ENCODE data around the gene ZC3H6. TPM values are rescaled to one million over a fixed set of nuclear protein-coding genes. Genes with fewer than 3 reads are reported as not detected.

The ZC3H6 gene
- total RNA-seq = 1.8 and 2.7 TPM in 2 replicates

GRCh38 chr2:112275311-112275886 lies at the start of gene ZC3H6:
Gene ZC3H6 (plus strand): TSS chr2:112275597. CDS start chr2:112275995, 398 bp downstream.
- peak; percentile 93 for DNase-seq (ENCODE audit: low read depth, low spot score)

GRCh38 chr2:112229348-112229747 lies 46.0 kb upstream of the ZC3H6 start:
- DNase-seq (ENCODE audit: low read depth, low spot score) = no peak

- no peak for DNase-seq (ENCODE audit: low read depth, low spot score)
Measured at GRCh38 chr2:112230371-112230770, 45.0 kb upstream of the ZC3H6 start.

- no peak for DNase-seq (ENCODE audit: low read depth, low spot score)
Measured at GRCh38 chr2:112239862-112240261, 35.5 kb upstream of the ZC3H6 start.

GRCh38 chr2:112242384-112242783 lies 33.0 kb upstream of the ZC3H6 start:
- DNase-seq (ENCODE audit: low read depth, low spot score) = no peak

GRCh38 chr2:112243233-112243632 lies 32.2 kb upstream of the ZC3H6 start:
- no peak for DNase-seq (ENCODE audit: low read depth, low spot score)

- DNase-seq (ENCODE audit: low read depth, low spot score) = no peak
Measured at GRCh38 chr2:112244854-112245253, 30.5 kb upstream of the ZC3H6 start.

GRCh38 chr2:112251271-112251670 lies 24.1 kb upstream of the ZC3H6 start:
- no peak for DNase-seq (ENCODE audit: low read depth, low spot score)

GRCh38 chr2:112253261-112253815 lies 22.1 kb upstream of the ZC3H6 start:
- no peak for DNase-seq (ENCODE audit: low read depth, low spot score)

- DNase-seq (ENCODE audit: low read depth, low spot score) = peak; percentile 45
Measured at GRCh38 chr2:112254466-112255240, 20.7 kb upstream of the ZC3H6 start, which contains the start of gene ZC3H8. Gene ZC3H8 (minus strand): TSS chr2:112255042. CDS start chr2:112254981, 61 bp downstream.

GRCh38 chr2:112255875-112256274 lies 19.5 kb upstream of the ZC3H6 start:
- DNase-seq (ENCODE audit: low read depth, low spot score) = no peak

GRCh38 chr2:112256654-112257053 lies 18.7 kb upstream of the ZC3H6 start:
- no peak for DNase-seq (ENCODE audit: low read depth, low spot score)

GRCh38 chr2:112257575-112257974 lies 17.8 kb upstream of the ZC3H6 start:
- DNase-seq (ENCODE audit: low read depth, low spot score) = no peak

- DNase-seq (ENCODE audit: low read depth, low spot score) = no peak
Measured at GRCh38 chr2:112259509-112260294, 15.7 kb upstream of the ZC3H6 start.

GRCh38 chr2:112260295-112260625 lies 15.1 kb upstream of the ZC3H6 start:
- no peak for DNase-seq (ENCODE audit: low read depth, low spot score)

- DNase-seq (ENCODE audit: low read depth, low spot score) = no peak
Measured at GRCh38 chr2:112262876-112263275, 12.5 kb upstream of the ZC3H6 start.

GRCh38 chr2:112268547-112268946 lies 6.8 kb upstream of the ZC3H6 start:
- DNase-seq (ENCODE audit: low read depth, low spot score) = no peak

- no peak for DNase-seq (ENCODE audit: low read depth, low spot score)
Measured at GRCh38 chr2:112272669-112273068, 2.7 kb upstream of the ZC3H6 start.

GRCh38 chr2:112273349-112273748 lies 2.0 kb upstream of the ZC3H6 start:
- no peak for DNase-seq (ENCODE audit: low read depth, low spot score)

GRCh38 chr2:112275887-112276773 lies 733 bp downstream of the ZC3H6 start:
- DNase-seq (ENCODE audit: low read depth, low spot score) = peak; percentile 60

GRCh38 chr2:112276954-112277353 lies 1.6 kb downstream of the ZC3H6 start:
- DNase-seq (ENCODE audit: low read depth, low spot score) = no peak
